HG03378 (cell line): Measurements from ENCODE around the gene WNK1.
"Not testable (repeated sequence)": the region's sequence is repeated elsewhere in the genome, so short reads cannot be mapped to it uniquely, and the experiment has no call there.

Experiments
- ATAC-seq: cut with Tn5 transposase; IDR thresholded peaks from one replicate; pipeline ENCODE4 v1.9.1; 2021; ENCODE audit warnings: mild to moderate bottlenecking, moderate library complexity; ENCODE audit not compliant: unreplicated experiment

Gene WNK1

DNA sequence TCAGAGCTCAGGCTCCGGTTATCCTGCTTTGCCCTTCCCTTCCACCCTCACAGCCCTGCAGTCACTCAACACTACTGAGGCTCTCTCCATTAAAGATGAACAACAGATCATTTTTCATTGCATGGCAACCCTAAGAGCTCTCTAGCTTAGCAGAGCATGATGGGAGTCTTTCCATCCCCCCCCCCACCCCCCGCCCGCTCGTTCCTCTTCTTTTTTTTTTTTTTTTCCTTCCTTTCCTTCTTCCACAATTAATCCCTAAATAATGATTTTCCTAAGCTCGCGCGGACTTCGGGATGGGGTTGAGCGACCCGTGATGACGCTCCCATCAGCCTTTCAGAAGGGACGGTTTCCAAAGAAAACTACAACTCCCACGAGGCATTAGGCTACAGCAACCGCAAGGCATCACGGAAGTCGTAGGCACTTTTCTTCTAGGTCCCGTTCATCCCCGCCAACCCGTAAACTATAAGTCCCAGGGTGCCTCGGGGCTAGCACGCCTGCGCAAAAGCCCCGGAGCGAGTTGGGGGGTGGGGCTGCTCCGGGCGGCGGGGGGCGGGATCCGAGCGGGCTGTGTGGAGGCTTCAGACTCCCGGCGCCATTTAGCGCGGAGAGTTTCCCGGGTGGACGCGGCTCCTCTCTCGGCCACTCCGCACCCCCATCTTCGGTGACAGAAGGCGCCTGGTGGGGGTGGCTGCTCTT, at the start of gene WNK1:
Gene WNK1 (plus strand): TSS at position 581 of the 696 bp plus-strand sequence. CDS start 987 bp downstream, outside the sequence.
- peak; percentile 64 for ATAC-seq

DNA sequence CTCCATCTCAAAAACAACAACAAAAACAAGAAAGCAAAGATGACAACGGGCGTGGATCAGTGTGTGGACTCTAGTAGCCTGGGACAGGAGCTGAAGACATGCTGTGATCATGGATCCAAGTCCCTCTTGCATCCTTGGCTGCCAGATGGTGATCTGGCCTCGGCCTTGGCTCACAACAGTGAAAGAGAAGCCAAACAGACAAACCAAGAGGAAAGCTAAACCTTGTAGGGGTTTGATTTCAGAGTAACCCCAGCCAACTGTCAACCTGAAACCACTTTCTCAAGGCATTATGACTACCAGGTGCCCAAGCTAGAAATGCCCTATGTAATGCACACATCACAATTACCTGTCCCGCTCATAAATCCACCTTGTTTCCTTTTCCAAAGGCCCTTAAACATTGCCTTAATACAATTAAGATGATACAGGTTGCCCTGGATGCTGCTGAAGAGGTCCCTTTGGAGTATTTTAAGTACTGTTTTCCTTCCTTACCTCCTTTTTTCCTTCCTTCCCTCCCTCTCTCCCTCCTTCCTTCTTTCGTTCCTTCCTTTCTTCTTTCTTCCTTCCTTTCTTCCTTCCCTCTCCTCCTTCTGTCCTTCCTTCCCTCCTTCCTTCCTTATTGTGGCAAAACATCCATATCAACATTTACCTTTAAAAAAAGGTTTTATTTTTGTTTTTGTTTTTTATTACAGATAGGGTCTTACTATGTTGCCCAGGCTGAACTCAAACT, 47.7 kb upstream of the WNK1 start:
- ATAC-seq, result no peak

DNA sequence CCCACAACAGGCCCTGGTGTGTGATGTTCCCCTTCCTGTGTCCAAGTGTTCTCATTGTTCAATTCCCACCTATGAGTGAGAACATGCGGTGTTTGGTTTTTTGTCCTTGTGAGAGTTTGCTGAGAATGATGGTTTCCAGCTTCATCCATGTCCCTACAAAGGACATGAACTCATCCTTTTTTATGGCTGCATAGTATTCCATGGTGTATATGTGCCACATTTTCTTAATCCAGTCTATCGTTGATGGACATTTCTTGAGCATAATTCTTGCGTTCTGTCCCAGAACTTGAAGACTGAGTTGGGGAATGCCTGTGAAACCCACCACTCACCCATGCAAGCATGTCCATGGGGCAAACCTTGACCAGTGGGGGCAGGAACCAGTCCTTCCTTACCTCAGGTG, 44.3 kb upstream of the WNK1 start:
- ATAC-seq, result not testable (repeated sequence)

DNA sequence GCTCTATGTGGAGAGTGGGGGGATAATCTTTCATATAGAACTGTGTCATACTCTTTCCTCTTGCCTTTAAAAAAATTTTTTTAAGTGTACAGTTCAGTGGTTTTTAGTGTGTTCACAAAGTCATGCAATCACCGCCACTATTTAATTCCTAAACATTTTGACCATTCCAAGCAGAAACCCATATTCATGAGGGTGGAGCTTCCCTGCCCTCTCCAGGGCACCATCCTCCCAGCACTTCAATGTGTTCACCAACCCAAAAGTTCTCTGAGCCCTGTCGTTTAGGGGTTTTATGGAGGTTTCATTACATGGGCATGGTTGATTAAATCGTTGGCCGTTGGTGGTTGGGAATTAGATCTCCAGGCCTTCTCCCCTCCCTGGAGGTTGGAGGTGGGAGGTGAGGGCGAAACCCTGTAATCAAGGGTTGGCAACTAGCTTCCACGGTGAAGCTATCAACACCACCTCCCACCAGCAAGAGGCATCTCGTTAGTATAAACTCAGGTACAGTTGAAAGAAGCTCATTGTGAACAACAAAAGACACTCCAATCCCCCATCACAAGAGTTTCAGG, 42.8 kb upstream of the WNK1 start:
- no peak for ATAC-seq

DNA sequence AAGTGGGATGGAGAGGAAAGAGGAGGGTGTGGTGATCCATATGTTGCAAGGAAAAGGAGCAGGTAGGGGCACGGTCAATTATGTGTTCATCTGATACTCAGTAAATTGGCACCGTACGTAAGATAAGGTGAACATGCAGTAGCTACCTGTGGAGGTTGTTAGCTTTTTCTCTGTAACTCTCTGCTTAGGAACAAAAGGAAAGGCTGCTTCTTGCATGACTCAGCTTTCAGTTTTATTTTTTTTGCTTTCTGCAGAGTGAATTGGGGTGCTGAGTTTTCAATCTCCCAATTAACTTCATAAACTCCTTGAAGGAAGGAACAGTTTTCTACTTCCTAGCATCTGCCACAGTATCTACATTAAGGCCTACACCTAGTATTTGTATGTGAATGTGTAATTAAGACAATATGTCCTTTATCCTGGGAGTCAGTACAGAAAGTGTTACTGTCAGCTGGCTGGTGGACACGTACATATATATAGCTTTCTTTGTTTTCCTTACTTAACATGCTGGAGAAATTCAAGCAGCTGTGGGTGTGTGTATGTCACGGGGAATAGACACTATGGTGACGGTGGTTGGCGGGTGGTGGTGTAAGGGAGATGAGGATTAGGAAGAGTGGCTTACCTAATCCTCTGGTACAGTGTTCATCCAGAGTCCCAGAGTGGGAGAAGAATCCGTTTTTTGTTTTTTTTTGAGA, 40.1 kb upstream of the WNK1 start:
- ATAC-seq, result no peak

DNA sequence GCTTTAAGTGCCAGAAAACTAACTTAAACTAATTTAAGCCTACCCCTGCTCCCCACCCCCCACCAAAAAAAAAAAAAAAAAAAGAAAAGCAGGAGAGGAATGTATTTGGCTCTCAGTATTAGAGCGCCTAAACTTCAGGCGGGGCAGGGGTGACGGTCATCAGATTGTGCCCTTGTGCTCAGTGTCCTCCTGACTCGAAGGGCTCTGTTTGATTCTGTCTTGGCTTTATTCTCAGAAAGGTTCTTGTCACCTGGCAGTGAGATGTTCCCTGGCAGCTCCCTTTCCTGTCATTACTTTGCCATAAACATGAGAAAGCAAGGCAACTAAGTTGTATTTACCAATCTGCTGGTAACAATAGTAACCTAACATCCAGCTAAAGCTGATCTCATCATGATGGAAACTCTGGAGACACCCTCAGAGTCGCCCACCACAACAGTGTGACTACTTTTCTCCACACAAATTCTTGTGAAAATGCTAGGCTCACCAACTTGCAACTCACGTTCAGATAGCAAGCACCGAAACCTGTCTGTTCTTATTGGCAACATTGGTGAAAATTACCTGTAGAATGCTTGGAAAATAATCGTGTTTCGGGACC, 39.0 kb upstream of the WNK1 start:
- ATAC-seq, result no peak

DNA sequence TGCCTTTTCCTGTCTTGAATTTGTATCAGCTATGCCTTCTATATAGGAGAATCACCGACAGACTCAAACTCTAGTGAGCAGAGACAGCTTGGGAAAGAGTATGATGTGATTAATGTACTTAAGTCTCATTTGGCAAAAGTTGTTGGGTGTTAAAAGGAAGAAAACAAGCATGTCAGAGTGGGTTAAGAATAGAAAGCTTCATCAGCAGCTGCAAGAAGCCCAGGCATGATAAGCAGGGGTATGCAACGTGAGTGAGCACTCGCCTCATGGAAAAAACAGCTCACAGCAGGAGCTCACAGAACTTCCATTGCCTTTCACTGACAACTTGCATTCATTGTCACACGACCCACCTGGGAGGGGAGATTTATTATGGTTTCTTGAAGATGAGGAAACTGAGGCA, 35.9 kb upstream of the WNK1 start:
- ATAC-seq, result no peak

DNA sequence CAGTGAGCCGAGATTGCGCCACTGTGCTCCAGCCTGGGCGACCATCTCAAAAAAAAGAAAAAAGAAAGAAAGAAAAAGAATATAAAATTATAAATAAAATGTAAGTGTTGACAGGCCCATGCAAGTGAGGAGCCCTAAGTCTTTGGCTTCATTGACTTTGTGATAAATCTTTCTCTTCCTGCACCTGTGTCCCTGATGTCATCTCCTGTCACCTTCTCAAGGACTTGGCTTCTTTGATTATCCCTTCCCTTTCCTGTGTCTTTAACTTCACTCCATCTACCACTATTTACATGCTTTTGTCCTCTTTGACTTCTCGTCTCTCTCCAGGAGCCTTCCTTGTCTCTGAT, 33.6 kb upstream of the WNK1 start:
- ATAC-seq, result no peak

DNA sequence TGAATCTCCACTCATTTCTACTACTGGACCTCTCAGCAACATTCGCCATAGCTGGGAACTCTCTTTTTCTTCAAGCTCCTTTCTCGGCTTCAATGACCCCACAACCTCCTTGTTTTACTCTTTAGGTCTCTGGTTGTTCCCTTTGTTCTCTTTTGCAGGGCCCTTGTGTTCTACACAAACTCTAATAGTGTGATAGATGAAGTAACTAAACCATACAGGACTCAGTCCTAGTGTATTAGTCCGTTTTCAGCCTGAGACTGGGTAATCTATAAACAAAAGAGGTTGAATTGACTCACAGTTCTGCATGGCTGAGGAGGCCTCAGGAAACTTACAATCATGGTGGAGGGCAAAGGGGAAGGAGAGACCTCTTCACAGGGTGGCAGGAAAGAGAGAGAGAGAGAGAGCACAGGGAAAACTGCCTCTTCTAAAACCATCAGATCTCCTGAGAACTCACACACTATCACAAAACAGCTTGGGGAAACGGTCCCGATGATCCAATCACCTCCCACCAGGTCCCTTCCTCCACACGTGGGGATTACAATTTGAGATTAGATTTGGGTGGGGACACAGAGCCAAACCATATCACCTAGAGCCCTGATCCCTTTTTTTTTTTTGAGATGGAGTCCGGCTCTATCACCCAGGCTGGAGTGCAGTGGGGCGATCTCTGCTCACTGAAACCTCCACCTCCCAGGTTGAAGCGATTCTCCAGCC, 32.0 kb upstream of the WNK1 start:
- no peak for ATAC-seq

DNA sequence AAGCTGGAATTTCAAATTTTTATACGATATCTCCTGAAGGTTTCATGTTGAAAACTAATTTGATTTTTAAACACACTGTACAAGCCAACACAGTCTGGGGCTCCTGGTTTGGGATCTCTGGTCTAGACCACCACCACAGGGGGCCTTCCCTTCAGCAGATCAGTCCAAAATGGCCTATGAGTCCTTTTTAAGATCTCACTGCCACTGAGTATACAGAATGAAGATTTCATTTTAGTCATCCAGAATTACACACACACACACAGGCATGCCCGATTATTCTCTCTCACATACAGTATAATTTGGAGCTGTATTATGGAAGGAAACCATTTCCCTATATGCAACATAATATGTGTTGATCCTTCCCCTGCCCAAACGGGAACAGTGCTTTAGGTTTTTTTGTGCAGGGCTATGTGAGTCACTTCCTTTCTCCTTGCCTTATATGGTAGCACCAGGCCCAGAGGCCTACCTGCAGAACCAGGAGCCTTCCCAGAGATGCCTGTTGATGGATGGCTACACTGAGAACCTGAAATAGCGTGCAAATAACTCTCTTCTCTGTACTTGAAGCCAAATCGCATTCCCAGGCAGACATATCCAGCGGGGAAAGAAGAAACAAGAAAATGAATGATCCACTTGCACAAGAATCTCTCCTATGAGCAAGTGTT, 28.1 kb upstream of the WNK1 start:
- no peak for ATAC-seq

DNA sequence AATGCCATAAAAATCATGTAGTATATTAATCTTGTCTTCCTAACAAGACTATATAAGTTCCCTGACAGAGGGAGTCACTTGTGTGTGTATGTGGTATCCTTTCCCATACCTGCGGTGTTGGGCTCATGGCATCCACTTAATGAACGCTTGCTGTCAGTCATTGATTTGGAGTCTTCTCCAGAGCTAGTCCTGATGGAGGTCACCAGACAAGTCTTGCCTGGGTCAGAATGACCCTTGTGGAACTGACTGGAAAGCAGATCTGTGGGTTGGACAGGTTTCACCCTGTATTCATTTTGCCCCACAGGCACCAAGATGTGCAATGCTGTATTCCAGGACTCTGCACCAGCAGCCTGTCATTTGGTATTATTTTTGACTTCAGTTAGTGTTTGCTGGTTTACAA, 27.3 kb upstream of the WNK1 start:
- ATAC-seq, result no peak

DNA sequence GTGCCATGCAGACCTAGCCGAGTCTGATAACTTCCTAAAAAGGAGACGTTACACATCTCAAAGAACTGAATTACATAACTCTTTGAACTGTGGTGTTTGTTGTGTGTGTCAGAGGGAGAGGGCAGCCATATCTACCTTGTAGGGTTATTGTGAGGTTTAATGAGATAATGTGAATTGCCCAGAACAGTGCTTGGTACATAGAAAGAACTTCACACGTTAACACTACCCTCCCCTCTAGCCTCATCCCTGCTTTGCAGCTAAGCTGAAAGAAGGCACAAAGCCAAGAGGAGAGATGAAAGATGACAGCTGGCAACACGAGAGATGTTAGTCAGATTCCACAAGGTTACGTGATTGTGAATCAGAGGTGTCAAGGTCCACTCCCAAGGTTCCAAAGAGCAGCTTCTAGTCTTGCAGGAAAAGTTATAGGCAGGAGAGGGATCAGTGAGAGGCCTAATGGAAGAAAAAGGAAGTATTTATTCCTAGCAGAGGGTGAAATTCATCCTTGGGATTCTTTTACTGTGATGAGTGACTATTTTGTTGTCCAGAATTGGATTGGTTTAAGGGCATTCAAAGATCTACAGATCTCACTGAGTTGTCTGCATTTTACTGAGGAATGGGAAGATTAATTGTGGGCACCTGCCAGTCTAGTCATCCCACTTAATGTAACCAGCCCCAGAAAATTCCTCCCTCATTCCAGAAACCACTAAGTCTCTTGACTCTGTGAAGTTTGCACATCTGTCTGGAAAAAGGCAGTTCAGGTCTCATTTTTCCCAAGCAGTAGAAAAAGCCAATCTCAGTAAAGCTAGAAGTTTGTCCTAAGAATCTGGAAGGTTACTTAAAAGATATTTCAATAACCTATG, 25.9 kb upstream of the WNK1 start:
- ATAC-seq, result no peak

DNA sequence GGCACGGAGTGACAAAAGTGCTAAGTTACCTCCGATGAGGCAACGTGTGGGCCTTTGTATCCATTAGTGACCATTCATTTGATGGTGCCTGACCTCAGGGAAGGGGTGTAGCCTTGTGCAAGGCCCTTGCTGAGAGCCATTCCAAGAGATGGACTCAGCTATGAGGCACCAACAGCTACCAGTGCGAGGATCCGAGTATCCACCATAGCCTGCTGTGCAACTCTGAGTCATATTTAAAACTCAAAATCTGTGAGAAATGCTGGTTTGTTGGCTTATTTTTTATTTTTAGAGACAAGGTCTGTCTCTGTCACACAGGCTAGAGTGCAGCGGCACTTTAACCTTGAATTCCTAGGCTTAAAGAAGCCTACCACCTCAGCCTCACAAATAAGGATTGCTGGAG, 25.1 kb upstream of the WNK1 start:
- ATAC-seq, result no peak

DNA sequence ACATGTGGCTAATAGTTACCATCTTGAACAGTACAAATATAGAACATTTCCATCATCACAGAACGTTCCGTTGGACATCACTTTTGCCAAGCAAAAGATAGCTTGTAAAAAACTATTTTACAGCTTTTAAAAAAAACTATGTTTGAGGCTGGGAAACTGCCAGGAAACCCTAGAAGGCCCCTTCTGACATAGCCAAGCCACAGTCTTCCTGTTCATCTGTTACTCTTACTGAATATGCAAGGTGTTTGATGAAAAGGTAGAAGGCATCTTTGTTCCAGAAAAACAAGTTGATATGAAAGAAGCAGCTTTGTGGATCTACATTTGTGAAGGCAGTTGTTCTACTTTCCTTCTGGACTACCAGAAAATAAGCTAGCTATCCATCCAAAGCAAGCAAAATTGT, 23.6 kb upstream of the WNK1 start:
- no peak for ATAC-seq

DNA sequence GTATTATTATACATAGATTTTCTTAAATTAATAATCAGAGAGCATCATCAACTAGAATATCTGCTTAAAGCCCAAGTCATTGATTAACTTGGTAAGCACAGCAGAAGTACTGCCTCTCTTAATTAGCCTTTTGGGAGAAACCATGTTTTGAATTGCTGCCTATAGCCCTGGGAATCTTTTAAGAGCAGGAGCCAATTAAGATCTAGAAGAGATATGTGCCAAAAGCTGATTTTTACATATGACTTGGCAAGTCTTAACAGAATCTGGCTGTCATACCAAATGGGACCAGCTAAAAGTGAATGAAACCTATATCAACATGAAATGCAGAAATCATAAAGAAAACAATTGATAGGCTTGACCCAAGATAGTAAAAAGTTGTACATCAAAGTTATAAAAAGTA, 23.2 kb upstream of the WNK1 start:
- no peak for ATAC-seq

DNA sequence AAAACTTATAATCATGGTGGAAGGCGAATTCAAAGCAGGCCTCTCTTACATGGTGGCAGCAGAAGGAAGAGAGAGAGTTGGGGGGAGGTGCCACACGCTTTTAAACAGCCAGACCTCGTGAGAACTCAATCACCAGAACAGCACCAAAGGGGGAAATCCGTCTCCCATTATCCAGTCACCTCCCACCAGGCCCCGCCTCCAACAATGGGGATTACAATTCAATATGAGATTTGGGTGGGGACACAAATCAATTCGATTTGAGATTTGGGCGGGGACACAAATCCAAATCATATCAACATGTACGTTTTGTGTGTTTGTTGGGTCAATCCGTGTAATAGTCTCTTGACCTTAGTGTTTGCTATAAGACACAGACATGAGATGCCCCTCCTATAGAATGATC, 21.8 kb upstream of the WNK1 start:
- ATAC-seq, result no peak

DNA sequence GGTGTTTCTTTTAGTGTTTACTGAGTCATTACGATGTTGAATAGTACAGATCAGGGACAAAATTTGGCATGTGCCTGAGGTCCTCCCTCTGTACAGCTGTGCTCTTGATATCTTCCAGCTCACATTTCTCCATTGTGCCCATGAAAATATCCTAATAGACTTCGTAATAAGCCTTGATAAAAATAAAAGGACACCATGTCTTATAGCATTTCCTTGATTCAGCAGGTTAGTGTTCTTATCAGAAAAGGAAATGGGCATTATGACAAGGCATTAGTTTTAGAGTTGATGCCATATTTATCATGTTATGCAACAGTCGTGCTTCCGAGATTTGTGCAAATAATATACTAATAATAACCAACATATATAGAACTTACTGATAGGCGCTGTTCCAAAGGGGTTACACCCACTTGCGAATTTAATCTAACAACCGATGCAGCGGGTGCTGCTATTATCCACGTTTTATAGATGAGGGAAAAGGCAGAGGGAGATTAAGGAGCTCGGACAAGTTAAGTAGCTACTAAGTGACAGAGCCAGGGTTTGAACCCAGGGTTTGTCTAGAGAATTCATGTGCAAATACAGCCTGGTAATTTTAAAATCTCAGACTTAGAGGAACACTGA, 15.1 kb upstream of the WNK1 start:
- no peak for ATAC-seq

DNA sequence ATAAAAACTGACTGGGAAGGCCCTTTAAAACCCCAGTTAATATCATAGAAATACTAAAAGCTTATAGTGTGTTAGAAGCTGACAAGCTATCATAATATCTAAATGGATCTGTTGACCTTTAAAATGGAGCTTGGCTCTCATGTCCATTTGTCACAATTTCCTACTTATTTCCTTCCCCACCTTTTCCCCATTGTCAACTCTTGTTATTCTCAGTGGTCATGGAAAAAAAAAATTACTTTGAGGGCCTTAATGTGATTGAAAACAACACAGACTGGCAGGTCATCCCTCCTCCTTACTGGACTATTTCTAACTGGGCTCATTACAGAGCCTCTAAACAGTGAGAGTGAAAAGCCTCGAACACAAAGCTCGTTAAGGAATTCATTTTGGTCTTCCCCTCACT, 13.7 kb upstream of the WNK1 start:
- ATAC-seq, result no peak

DNA sequence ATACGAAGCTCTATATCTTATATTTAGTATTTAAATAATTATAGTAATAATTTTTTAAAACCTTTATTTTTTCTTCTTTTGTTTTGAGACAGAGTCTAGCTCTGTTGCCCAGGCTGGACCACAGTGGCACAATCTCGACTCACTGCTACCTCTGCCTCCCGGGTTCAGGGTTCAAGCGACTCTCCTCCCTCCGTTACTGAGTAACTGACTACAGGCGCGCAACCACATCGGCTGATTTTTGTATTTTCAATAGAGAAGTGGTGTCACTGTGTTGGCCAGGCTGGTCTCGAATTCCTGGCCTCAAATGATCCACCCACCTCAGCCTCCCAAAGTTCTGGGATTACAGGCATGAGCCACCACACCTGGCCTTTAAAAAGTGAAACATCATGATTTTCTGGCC, 13.0 kb upstream of the WNK1 start:
- no peak for ATAC-seq
